HCT116 (cell line): Measurements from ENCODE around the gene SMIM26. TPM values are rescaled to one million over a fixed set of nuclear protein-coding genes. Genes with fewer than 3 reads are reported as not detected.

Source experiments
- total RNA-seq: library from RNA; stranded (reverse); gene quantifications from one replicate; pipeline ENCODE4 v1.2.1, GENCODE V29; 2021; ENCODE audit not compliant: unreplicated experiment

The SMIM26 gene
- total RNA-seq, 1 experiment from 2014 or later, result 80.1 TPM

Other genes starting within 250 kb of the SMIM26 start
- 1.7 TPM for gene DZANK1, start 100.4 kb upstream of the SMIM26 start, total RNA-seq
- gene POLR3F, start 100.0 kb upstream of the SMIM26 start, total RNA-seq, result 11.4 TPM
- gene RBBP9, start 70.2 kb upstream of the SMIM26 start, total RNA-seq, result 10.3 TPM
- 85.8 TPM for gene SEC23B, start 59.5 kb upstream of the SMIM26 start, total RNA-seq
- gene DTD1, start 20.6 kb downstream of the SMIM26 start, total RNA-seq, result 54.5 TPM
- gene SCP2D1, start 246.4 kb downstream of the SMIM26 start, total RNA-seq, result not detected